GM23338 (cell line): ENCODE measurements around the gene CMPK1. TPM values are rescaled to one million over a fixed set of nuclear protein-coding genes. Genes with fewer than 3 reads are reported as not detected.

ENCODE experiments used
- ATAC-seq: fragments of 200-7000 bp; cut with Tn5 transposase; 3 replicates; pipeline ENCODE4 v1.9.1; 2020
- DNase-seq: peaks from one replicate; pipeline ENCODE4 v3.0.0-alpha.2; 2015; ENCODE audit warnings: low spot score
- H2AFZ ChIP-seq: fragments of 200-600 bp; sonication (generic); 2 replicates; pipeline ENCODE4 v1.8.0; 2016; ENCODE audit warnings: antibody characterized with exemption, mild to moderate bottlenecking, moderate library complexity
- H3F3A ChIP-seq: fragments of 200-600 bp; sonication (generic); replicated peaks from 2 replicates; pipeline ENCODE4 v1.8.0; 2017; ENCODE audit warnings: antibody characterized with exemption, mixed run types, low read depth
- H3K27ac ChIP-seq: fragments of 200-600 bp; sonication (generic); 2 replicates; pipeline ENCODE4 v1.6.1; 2016; ENCODE audit warnings: low read depth
- H3K27me3 ChIP-seq: fragments of 200-600 bp; sonication (generic); 2 replicates; pipeline ENCODE4 v1.8.0; 2016; ENCODE audit warnings: mild to moderate bottlenecking, mixed run types, moderate library complexity; ENCODE audit not compliant: insufficient read depth
- H3K36me3 ChIP-seq: fragments of 200-600 bp; sonication (generic); 2 replicates; pipeline ENCODE4 v1.8.0; 2016; ENCODE audit warnings: mild to moderate bottlenecking; ENCODE audit not compliant: insufficient read depth
- H3K4me1 ChIP-seq: fragments of 200-600 bp; sonication (generic); 2 replicates; pipeline ENCODE4 v1.8.0; 2016; ENCODE audit warnings: mild to moderate bottlenecking, moderate library complexity; ENCODE audit not compliant: insufficient read depth
- H3K4me2 ChIP-seq: fragments of 200-600 bp; sonication (generic); 2 replicates; pipeline ENCODE4 v1.7.1; 2017; ENCODE audit warnings: mixed run types
- H3K4me3 ChIP-seq: fragments of 200-600 bp; sonication (generic); 2 replicates; pipeline ENCODE4 v1.6.1; 2016; ENCODE audit warnings: mixed run types
- H3K79me2 ChIP-seq: fragments of 200-600 bp; sonication (generic); replicated peaks from 2 replicates; pipeline ENCODE4 v1.8.0; 2017; ENCODE audit warnings: mild to moderate bottlenecking; ENCODE audit not compliant: insufficient read depth
- H3K9me2 ChIP-seq: fragments of 200-600 bp; sonication (generic); 2 replicates; pipeline ENCODE4 v1.8.0; 2017; ENCODE audit not compliant: insufficient read depth
- H4K20me1 ChIP-seq: fragments of 200-600 bp; sonication (generic); replicated peaks from 2 replicates; pipeline ENCODE4 v1.8.0; 2017; ENCODE audit warnings: mild to moderate bottlenecking; ENCODE audit not compliant: insufficient read depth
- H3K27ac Mint-ChIP-seq: 2 replicates; pipeline ENCODE4 v1.8.0; 2020; ENCODE audit warnings: inconsistent platforms, mild to moderate bottlenecking, moderate library complexity, mixed read lengths
- H3K27me3 Mint-ChIP-seq: 3 replicates; pipeline ENCODE4 v1.8.0; 2022; ENCODE audit warnings: low read depth, mild to moderate bottlenecking, moderate library complexity, mixed read lengths, inconsistent platforms; ENCODE audit not compliant: insufficient read depth, poor library complexity
- H3K36me3 Mint-ChIP-seq: 3 replicates; pipeline ENCODE4 v1.8.0; 2021; ENCODE audit warnings: low read depth, mild to moderate bottlenecking, inconsistent platforms, moderate library complexity, mixed read lengths
- H3K4me1 Mint-ChIP-seq: 3 replicates; pipeline ENCODE4 v1.8.0; 2020; ENCODE audit warnings: mild to moderate bottlenecking, inconsistent platforms, mixed read lengths
- H3K4me3 Mint-ChIP-seq: 3 replicates; pipeline ENCODE4 v1.8.0; 2021; ENCODE audit warnings: moderate library complexity, mild to moderate bottlenecking, inconsistent platforms, mixed read lengths
- H3K9me3 Mint-ChIP-seq: 3 replicates; pipeline ENCODE4 v1.8.0; 2020; ENCODE audit warnings: moderate library complexity, mild to moderate bottlenecking, inconsistent platforms, mixed read lengths
- CREB1 ChIP-seq: fragments of 250-450 bp; sonication (Bioruptor Pico); IDR thresholded peaks from 2 replicates; pipeline ENCODE4 v1.5.0; 2020; ENCODE audit warnings: low read depth, mild to moderate bottlenecking, moderate library complexity
- ETS1 ChIP-seq: IDR thresholded peaks from 2 replicates; pipeline ENCODE4 v1.6.1; 2016; ENCODE audit warnings: antibody characterized with exemption
- EZH2 ChIP-seq: fragments of 200-600 bp; sonication (generic); IDR thresholded peaks from one replicate; pipeline ENCODE4 v1.8.0; 2017; ENCODE audit warnings: antibody characterized with exemption, mild to moderate bottlenecking, low read depth; ENCODE audit not compliant: unreplicated experiment
- EZH2phosphoT487 ChIP-seq: fragments of 200-600 bp; sonication (generic); IDR thresholded peaks from one replicate; pipeline ENCODE4 v1.8.1; 2018; ENCODE audit warnings: antibody characterized with exemption; ENCODE audit not compliant: unreplicated experiment
- ZNF114 ChIP-seq: fragments of 250-450 bp; sonication (Bioruptor Pico); IDR thresholded peaks from 2 replicates; pipeline ENCODE4 v1.5.0; 2020; ENCODE audit warnings: mild to moderate bottlenecking, moderate library complexity
- polyA plus RNA-seq: library from polyadenylated mRNA; unstranded; fragments of >200 nt; fragmentation: Nextera tagmentation; extraction: Ambion mirVana; gene quantifications from 2 replicates; pipeline ENCODE4 v1.2.1, GENCODE V29; 2016
- total RNA-seq: library from RNA; depleted of rRNA; stranded (reverse); fragments of >200 nt; shearing (Covaris generic); gene quantifications from 2 replicates; pipeline ENCODE4 v1.2.3, GENCODE V29; 2014
- TF ChIP-seq, protein P1 (sequence below): IDR thresholded peaks from one replicate; pipeline ENCODE4 v1.6.1; 2018; ENCODE audit warnings: antibody characterized with exemption; ENCODE audit not compliant: unreplicated experiment
- TF ChIP-seq, protein P2 (sequence below), 2 experiments: fragments of 200-600 bp in 1 of 2; sonication (generic) in 1 of 2; conservative IDR thresholded peaks; 2 replicates each; pipeline versions ENCODE4 v1.5.1 to v1.6.1; 2016 to 2017; ENCODE audit warnings: antibody characterized with exemption in 2 of 2, low read depth in 2 of 2, mild to moderate bottlenecking in 2 of 2, moderate library complexity in 1 of 2

Gene CMPK1
- total and polyA plus RNA-seq, 2 experiments from 2014 or later = 22.8 to 28.6 TPM

DNA sequence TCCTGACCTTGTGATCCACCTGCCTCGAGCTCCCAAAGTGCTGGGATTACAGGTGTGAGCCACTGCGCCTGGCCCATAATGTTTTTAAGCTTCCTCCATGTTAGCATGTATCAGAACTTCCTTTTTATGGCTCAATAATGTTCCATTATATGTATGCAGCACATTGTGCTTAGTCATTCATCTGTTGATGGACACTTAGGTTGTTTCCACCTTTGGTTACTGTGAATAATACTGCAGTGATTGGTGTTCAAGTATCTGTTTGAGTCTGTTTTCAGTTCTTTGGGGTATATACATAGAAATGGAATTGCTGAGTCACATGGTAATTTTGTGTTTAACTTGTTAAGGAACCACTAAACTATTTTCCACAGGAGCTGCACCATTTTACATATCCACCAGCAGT is 17.7 kb downstream of the CMPK1 start:
- Histone ChIP-seq H3K9me2 (no peaks in the 10 kb centered on the region), H3K4me3 (no peak overlapping the region), H3K27ac (no peak overlapping the region), H2AFZ (no peak overlapping the region), H3K79me2 (peaks cover 8% of the 10 kb centered on the region; the same call in 1 of the 2 replicates), H4K20me1 (peaks cover 9% of the 10 kb centered on the region), H3K27me3 (no peaks in the 10 kb centered on the region), H3K4me1 (no peaks in the 10 kb centered on the region), H3K4me2 (no peak overlapping the region), H3F3A (no peaks in the 10 kb centered on the region), H3K36me3 (no peaks in the 10 kb centered on the region)
- peak overlapping the region; percentile 80 for H3K27ac Mint-ChIP-seq
- peaks cover 5% of the 10 kb centered on the region for H3K27me3 Mint-ChIP-seq
- DNase-seq = no peak
- no peaks in the 10 kb centered on the region for H3K9me3 Mint-ChIP-seq
- no peak overlapping the region for H3K4me3 Mint-ChIP-seq
- H3K36me3 Mint-ChIP-seq = 0 out of 3 replicates have a peak, but pooled peaks cover 2% of the 10 kb centered on the region
- no peak for ATAC-seq
- no peaks in the 10 kb centered on the region for H3K4me1 Mint-ChIP-seq
- TF ChIP-seq ZNF114 (CRISPR knock-in tag) (no peak), ETS1 (no peak), CREB1 (CRISPR knock-in tag) (no peak), EZH2 (no peak)
- TF ChIP-seq, protein P1, sequence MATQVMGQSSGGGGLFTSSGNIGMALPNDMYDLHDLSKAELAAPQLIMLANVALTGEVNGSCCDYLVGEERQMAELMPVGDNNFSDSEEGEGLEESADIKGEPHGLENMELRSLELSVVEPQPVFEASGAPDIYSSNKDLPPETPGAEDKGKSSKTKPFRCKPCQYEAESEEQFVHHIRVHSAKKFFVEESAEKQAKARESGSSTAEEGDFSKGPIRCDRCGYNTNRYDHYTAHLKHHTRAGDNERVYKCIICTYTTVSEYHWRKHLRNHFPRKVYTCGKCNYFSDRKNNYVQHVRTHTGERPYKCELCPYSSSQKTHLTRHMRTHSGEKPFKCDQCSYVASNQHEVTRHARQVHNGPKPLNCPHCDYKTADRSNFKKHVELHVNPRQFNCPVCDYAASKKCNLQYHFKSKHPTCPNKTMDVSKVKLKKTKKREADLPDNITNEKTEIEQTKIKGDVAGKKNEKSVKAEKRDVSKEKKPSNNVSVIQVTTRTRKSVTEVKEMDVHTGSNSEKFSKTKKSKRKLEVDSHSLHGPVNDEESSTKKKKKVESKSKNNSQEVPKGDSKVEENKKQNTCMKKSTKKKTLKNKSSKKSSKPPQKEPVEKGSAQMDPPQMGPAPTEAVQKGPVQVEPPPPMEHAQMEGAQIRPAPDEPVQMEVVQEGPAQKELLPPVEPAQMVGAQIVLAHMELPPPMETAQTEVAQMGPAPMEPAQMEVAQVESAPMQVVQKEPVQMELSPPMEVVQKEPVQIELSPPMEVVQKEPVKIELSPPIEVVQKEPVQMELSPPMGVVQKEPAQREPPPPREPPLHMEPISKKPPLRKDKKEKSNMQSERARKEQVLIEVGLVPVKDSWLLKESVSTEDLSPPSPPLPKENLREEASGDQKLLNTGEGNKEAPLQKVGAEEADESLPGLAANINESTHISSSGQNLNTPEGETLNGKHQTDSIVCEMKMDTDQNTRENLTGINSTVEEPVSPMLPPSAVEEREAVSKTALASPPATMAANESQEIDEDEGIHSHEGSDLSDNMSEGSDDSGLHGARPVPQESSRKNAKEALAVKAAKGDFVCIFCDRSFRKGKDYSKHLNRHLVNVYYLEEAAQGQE = no peak

- H3K9me3 Mint-ChIP-seq = no peaks in the 10 kb centered on the region
- H3K4me1 ChIP-seq = no peaks in the 10 kb centered on the region
- TF ChIP-seq EZH2 (no peak), EZH2phosphoT487 (no peak), ETS1 (no peak), CREB1 (CRISPR knock-in tag) (no peak), ZNF114 (CRISPR knock-in tag) (no peak)
- TF ChIP-seq, protein P2, sequence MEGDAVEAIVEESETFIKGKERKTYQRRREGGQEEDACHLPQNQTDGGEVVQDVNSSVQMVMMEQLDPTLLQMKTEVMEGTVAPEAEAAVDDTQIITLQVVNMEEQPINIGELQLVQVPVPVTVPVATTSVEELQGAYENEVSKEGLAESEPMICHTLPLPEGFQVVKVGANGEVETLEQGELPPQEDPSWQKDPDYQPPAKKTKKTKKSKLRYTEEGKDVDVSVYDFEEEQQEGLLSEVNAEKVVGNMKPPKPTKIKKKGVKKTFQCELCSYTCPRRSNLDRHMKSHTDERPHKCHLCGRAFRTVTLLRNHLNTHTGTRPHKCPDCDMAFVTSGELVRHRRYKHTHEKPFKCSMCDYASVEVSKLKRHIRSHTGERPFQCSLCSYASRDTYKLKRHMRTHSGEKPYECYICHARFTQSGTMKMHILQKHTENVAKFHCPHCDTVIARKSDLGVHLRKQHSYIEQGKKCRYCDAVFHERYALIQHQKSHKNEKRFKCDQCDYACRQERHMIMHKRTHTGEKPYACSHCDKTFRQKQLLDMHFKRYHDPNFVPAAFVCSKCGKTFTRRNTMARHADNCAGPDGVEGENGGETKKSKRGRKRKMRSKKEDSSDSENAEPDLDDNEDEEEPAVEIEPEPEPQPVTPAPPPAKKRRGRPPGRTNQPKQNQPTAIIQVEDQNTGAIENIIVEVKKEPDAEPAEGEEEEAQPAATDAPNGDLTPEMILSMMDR (conservative IDR thresholded peaks at IDR 0.05; ENCODE audit: low read depth in 2 of 2) = no peak
These were observed 27.8 kb downstream of the CMPK1 start for GRCh38 chr1:47361380-47361779.

More at GRCh38 chr1:47361380-47361779, 27.8 kb downstream of the CMPK1 start:
- no peak for DNase-seq
- no peaks in the 10 kb centered on the region for H3K9me2 ChIP-seq
- no peaks in the 10 kb centered on the region for H3K27me3 ChIP-seq
- no peaks in the 10 kb centered on the region for H3K36me3 ChIP-seq
- H3K79me2 ChIP-seq = peaks cover 5% of the 10 kb centered on the region
- peaks cover 8% of the 10 kb centered on the region for H4K20me1 ChIP-seq
- H2AFZ ChIP-seq = no peak overlapping the region
- no peak overlapping the region for H3K4me3 ChIP-seq
- Mint-ChIP-seq H3K4me3 (no peak overlapping the region), H3K27ac (no peak overlapping the region), H3K36me3 (no peaks in the 10 kb centered on the region), H3K27me3 (peaks cover 3% of the 10 kb centered on the region), H3K4me1 (no peaks in the 10 kb centered on the region)
- H3K27ac ChIP-seq = no peak overlapping the region
- H3F3A ChIP-seq = no peaks in the 10 kb centered on the region
- H3K4me2 ChIP-seq = no peak overlapping the region
- no peak for ATAC-seq
